GM18520 (cell line): Measurements from ENCODE around the gene CPA5.

Experiments used
- ATAC-seq: cut with Tn5 transposase; IDR thresholded peaks from one replicate; pipeline ENCODE4 v1.9.1; 2021; ENCODE audit not compliant: unreplicated experiment

Gene CPA5

GRCh38 chr7:130395421-130395820 is 50.8 kb downstream of the CPA5 start:
- no peak for ATAC-seq

GRCh38 chr7:130396109-130396508 is 51.5 kb downstream of the CPA5 start:
- ATAC-seq, result no peak

- ATAC-seq, result no peak
Observed at GRCh38 chr7:130397051-130397757, 52.6 kb downstream of the CPA5 start.

GRCh38 chr7:130397758-130398073 is 53.1 kb downstream of the CPA5 start:
- ATAC-seq, result no peak

GRCh38 chr7:130398526-130399090 is 54.0 kb downstream of the CPA5 start:
- ATAC-seq, result no peak

GRCh38 chr7:130400120-130400572 is 55.5 kb downstream of the CPA5 start:
- no peak for ATAC-seq

- no peak for ATAC-seq
Observed at GRCh38 chr7:130401101-130401500, 56.5 kb downstream of the CPA5 start.

GRCh38 chr7:130401578-130401977 is 57.0 kb downstream of the CPA5 start:
- ATAC-seq, result no peak

GRCh38 chr7:130405003-130405402 is 60.4 kb downstream of the CPA5 start:
- ATAC-seq, result no peak

GRCh38 chr7:130409067-130409711 is 64.6 kb downstream of the CPA5 start:
- ATAC-seq, result no peak

GRCh38 chr7:130409712-130410072 is 65.1 kb downstream of the CPA5 start:
- no peak for ATAC-seq

GRCh38 chr7:130410868-130411541 is 66.4 kb downstream of the CPA5 start:
- no peak for ATAC-seq

GRCh38 chr7:130413201-130413600 is 68.6 kb downstream of the CPA5 start:
- no peak for ATAC-seq

- no peak for ATAC-seq
Observed at GRCh38 chr7:130415006-130415405, 70.4 kb downstream of the CPA5 start.

- ATAC-seq, result no peak
Observed at GRCh38 chr7:130417213-130417612, 72.6 kb downstream of the CPA5 start.

GRCh38 chr7:130418306-130418705 is 73.7 kb downstream of the CPA5 start:
- no peak for ATAC-seq
